Measurements from ENCODE around the gene KSR1. TPM values are rescaled to one million over a fixed set of nuclear protein-coding genes. Genes with fewer than 3 reads are reported as not detected.
A peak's percentile ranks its signal among the peaks of the same experiment; 100 is the strongest.

Gene KSR1
- total RNA-seq, 1 donor from 2014 or later = 40.3 TPM

DNA sequence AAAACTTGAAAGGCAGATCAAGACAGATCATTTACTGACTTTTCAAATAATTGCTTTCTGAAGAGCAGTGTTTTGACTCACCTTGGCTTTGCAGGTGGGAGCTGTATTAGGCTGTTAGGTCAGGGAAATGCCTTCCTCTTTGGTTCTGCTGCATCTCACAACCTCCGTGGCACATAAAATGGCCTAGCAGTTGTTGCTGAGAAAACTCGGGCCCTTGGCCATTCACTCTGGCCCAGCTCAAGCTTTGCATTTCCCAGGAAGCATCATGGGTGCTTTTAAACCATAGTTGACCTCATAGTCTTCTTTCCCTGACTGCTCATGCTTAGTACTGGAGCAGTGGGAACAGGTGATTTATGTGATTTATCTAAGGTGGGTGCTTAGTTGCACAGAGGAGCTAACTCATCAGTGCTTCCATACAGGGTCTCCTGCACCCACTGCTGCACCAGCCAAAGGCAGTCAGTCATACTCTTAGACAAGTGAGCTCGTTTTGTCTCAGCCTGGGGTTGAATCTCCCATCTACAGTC lies 83.6 kb downstream of the KSR1 start:
- Histone ChIP-seq H3K27me3 (no peaks in the 10 kb centered on the region), H3K4me1 (peaks cover 59% of the 10 kb centered on the region), H3K36me3 (no peaks in the 10 kb centered on the region), H3K9me3 (no peaks in the 10 kb centered on the region), H3K27ac (peak overlapping the region; percentile 73), H3K4me3 (no peak overlapping the region)
- TF ChIP-seq POLR2AphosphoS5 (IDR thresholded peaks at IDR 0.05; ENCODE audit: insufficient read depth in 1 of 2, low read depth in 1 of 2) = no peak
- TF ChIP-seq CTCF (IDR thresholded peaks at IDR 0.05) = no peak
- TF ChIP-seq POLR2A (IDR thresholded peaks at IDR 0.05) = no peak
- intact Hi-C loops (cut with DNase I) = no loop called here
- no peak for DNase-seq (ENCODE audit: extremely low spot score in 2 of 2)

DNA sequence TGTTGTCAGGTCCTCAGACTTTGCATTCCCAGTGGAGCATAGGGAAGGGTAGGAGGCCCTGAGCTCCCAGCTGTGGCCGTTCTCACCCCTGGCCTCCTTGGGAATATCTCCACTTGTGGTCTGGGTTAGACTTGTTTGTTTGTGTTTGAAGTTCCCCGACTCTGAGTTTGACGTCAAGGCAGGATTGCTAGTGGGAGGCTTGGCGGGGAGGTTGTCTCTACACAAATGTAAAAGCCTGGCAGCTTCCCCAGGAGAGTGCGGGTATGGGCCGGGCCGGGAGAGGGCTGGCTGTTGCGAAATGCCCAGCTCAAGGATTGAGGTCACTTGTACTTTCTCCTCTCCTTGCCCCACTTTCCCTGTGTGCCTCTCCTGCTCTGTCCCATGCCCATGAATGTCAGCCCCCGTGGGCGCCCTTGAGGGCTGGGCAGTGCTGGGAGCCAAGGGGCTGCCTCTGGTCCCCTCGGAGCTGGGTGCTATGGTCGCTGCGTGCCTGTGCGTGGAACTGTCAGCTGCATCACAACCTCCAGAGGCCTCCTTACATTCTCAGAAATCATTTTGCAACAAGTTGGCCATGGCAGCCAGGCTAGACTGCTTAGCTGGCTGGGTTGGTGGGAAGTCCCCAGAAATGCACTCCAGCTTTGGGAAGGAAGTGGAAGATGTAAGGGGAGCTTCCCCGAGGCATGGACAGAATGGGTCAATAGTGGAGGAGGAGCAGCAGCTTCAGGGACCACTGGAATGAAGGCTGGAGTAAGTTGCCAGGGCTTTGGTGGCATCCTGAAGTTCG lies 84.3 kb downstream of the KSR1 start:
- Histone ChIP-seq H3K27me3 (no peaks in the 10 kb centered on the region), H3K4me1 (peaks cover 59% of the 10 kb centered on the region), H3K27ac (peak overlapping the region; percentile 73), H3K9me3 (no peaks in the 10 kb centered on the region), H3K4me3 (no peak overlapping the region), H3K36me3 (no peaks in the 10 kb centered on the region)
- intact Hi-C loops (cut with DNase I) = no loop called here
- TF ChIP-seq POLR2AphosphoS5 (IDR thresholded peaks at IDR 0.05; ENCODE audit: insufficient read depth in 1 of 2, low read depth in 1 of 2) = peak; percentile 29 to 88
- TF ChIP-seq POLR2A (IDR thresholded peaks at IDR 0.05) = no peak
- DNase-seq (ENCODE audit: extremely low spot score in 2 of 2) = peak in 1 of 2 donors; percentile 96

DNA sequence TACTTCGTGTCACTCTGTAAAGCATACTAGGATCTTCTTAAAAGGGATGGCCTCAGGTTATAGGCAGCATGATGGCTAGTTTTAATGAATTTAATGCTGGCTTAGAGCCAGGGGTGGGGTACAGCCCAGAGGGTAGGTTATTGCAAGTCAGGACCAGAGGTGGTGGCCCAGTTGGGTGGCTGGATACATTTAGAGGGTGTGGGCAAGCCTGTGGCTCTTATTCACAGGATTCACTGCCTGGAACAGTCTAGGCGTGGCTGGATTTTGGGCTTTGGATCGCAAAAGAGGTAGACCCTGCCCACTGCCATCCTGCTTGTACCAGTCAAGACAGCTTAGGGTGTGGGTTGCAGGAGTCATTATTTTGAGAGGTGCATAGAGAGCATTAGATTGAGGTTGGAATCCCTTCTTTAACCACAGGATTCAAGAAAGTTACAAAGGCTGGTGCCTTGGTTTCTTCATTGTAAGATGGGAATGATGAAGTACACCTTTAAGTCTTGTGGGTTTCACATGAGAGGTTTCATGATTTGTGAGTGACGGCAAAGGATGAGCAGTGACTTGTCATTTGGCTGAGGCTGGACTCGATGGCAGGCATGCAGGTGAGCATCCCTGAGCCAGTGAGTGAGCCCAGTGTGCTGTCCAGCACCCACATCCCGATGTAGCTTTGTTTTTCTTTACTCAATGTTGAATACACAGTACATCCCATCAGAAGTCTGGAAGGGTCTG lies 85.2 kb downstream of the KSR1 start:
- Histone ChIP-seq H3K27ac (peak overlapping the region; percentile 73), H3K27me3 (no peaks in the 10 kb centered on the region), H3K9me3 (no peaks in the 10 kb centered on the region), H3K36me3 (no peaks in the 10 kb centered on the region), H3K4me1 (peaks cover 59% of the 10 kb centered on the region), H3K4me3 (no peak overlapping the region)
- DNase-seq (ENCODE audit: extremely low spot score in 2 of 2) = no peak
- intact Hi-C loops (cut with DNase I) = no loop called here
- TF ChIP-seq CTCF (IDR thresholded peaks at IDR 0.05) (no peak), POLR2AphosphoS5 (IDR thresholded peaks at IDR 0.05; ENCODE audit: insufficient read depth in 1 of 2, low read depth in 1 of 2) (no peak), POLR2A (IDR thresholded peaks at IDR 0.05) (no peak)

GRCh38 chr17:27542841-27543463 lies 86.7 kb downstream of the KSR1 start:
- Histone ChIP-seq H3K27me3 (no peaks in the 10 kb centered on the region), H3K4me3 (no peak overlapping the region), H3K9me3 (no peaks in the 10 kb centered on the region), H3K36me3 (no peaks in the 10 kb centered on the region), H3K27ac (no peak overlapping the region), H3K4me1 (peaks cover 58% of the 10 kb centered on the region)
- TF ChIP-seq POLR2AphosphoS5 (IDR thresholded peaks at IDR 0.05; ENCODE audit: insufficient read depth in 1 of 2, low read depth in 1 of 2) (no peak), CTCF (IDR thresholded peaks at IDR 0.05) (no peak)
- intact Hi-C loops (cut with DNase I) = no loop called here
- no peak for DNase-seq (ENCODE audit: extremely low spot score in 2 of 2)

- Histone ChIP-seq H3K27ac (no peak overlapping the region), H3K4me1 (peaks cover 57% of the 10 kb centered on the region), H3K9me3 (no peaks in the 10 kb centered on the region)
Observed at GRCh38 chr17:27543464-27543856, 87.2 kb downstream of the KSR1 start.

More at GRCh38 chr17:27543464-27543856, 87.2 kb downstream of the KSR1 start:
- intact Hi-C loops (cut with DNase I) = no loop called here
- no peak for TF ChIP-seq POLR2A (IDR thresholded peaks at IDR 0.05)
- no peak for DNase-seq (ENCODE audit: extremely low spot score in 2 of 2)
- no peak overlapping the region for H3K4me3 ChIP-seq
- no peaks in the 10 kb centered on the region for H3K36me3 ChIP-seq
- H3K27me3 ChIP-seq = no peaks in the 10 kb centered on the region

Data from vagina (tissue), 2 donors.